Lower lobe of right lung (tissue), 2 donors: Measurements from ENCODE around the gene SPON2. TPM values are rescaled to one million over a fixed set of nuclear protein-coding genes. Genes with fewer than 3 reads are reported as not detected.

Experiments used
- ATAC-seq, 2 donors: fragments of 200-7000 bp; cut with Tn5 transposase; one replicate each; pipeline ENCODE4 v1.9.1; 2020 to 2022; ENCODE audit warnings: mild to moderate bottlenecking in 2 of 2, moderate library complexity in 2 of 2
- DNase-seq: peaks from one replicate; pipeline ENCODE4 v3.0.0-alpha.2; 2020
- H3K27ac ChIP-seq: fragments of 200-600 bp; one replicate; pipeline ENCODE4 v1.8.0; 2022
- H3K27me3 ChIP-seq: fragments of 200-600 bp; one replicate; pipeline ENCODE4 v1.8.0; 2022; ENCODE audit warnings: low read depth
- H3K36me3 ChIP-seq: fragments of 200-600 bp; one replicate; pipeline ENCODE4 v1.8.0; 2022; ENCODE audit warnings: mild to moderate bottlenecking
- H3K4me1 ChIP-seq: fragments of 200-600 bp; one replicate; pipeline ENCODE4 v1.8.0; 2022
- H3K4me3 ChIP-seq: fragments of 200-600 bp; one replicate; pipeline ENCODE4 v1.8.0; 2022; ENCODE audit warnings: mild to moderate bottlenecking
- H3K9me3 ChIP-seq: fragments of 200-600 bp; one replicate; pipeline ENCODE4 v1.8.0; 2022
- CTCF ChIP-seq: fragments of 200-600 bp; IDR thresholded peaks from one replicate; pipeline ENCODE4 v1.8.0; 2022; ENCODE audit warnings: antibody characterized with exemption, mild to moderate bottlenecking
- intact Hi-C: fragments of 100-400 bp; cut with DNase I; formaldehyde crosslinking; loops from one replicate; pipeline ENCODE4 v1.11.0; 2022
- total RNA-seq: library from RNA; stranded (reverse); fragmentation: NEBNext Ultra II Directional; extraction: Animal tissue kit (Norgen Biotek cat#: 25700); gene quantifications from one replicate; pipeline ENCODE4 v1.2.1, GENCODE V29; 2021
- donor health status: DM: no; HTN: yes; CAD: no; lungs with severe emphysema.

SPON2 gene
- total RNA-seq, 1 donor from 2014 or later, result 32.0 TPM

- intact Hi-C loops, result no loop called here
Observed at GRCh38 chr4:1169691-1170096, 2.7 kb downstream of the SPON2 start.

DNA sequence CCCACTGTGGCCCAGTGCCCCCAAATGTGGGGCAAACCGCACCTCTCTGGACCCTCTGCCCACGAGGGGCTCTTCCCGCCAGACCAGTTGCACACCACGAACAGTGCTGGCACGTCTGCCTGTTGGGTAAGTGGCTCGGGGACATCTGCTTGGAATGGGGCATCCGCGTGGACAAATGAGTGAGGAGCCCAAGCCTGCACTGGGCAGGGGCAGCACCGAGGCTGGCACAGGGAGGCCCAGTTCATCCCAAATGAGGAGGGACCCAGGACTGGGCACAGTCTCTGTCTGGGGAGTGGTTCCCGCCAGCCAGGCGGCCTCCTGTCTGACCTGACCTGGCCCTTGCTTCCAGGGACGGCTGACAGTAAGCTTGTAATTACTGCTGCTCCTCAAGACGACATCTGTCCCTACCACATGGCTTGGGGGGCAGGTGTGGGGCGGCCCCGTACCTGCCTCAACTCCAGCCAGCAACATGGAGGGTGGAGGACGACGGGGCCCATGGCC is 3.2 kb downstream of the SPON2 start:
- Histone ChIP-seq H3K4me3 (no peak overlapping the region), H3K27ac (no peak overlapping the region), H3K4me1 (peaks cover 43% of the 10 kb centered on the region), H3K27me3 (peaks cover 43% of the 10 kb centered on the region), H3K36me3 (peaks cover 6% of the 10 kb centered on the region), H3K9me3 (no peaks in the 10 kb centered on the region)
- intact Hi-C loops, result no loop called here
- no peak for TF ChIP-seq CTCF
- ATAC-seq (no peak), DNase-seq (peak; percentile 41)

More at GRCh38 chr4:1169691-1170096, 2.7 kb downstream of the SPON2 start:
- no peak for TF ChIP-seq CTCF
- Histone ChIP-seq H3K27me3 (peaks cover 43% of the 10 kb centered on the region), H3K36me3 (peaks cover 6% of the 10 kb centered on the region), H3K9me3 (no peaks in the 10 kb centered on the region), H3K27ac (no peak overlapping the region), H3K4me1 (peaks cover 43% of the 10 kb centered on the region), H3K4me3 (no peak overlapping the region)
- ATAC-seq (no peak), DNase-seq (peak; percentile 44)

- DNase-seq (peak; percentile 41), ATAC-seq (no peak)
- intact Hi-C loops, result no loop called here
- H3K4me1 ChIP-seq, result peaks cover 43% of the 10 kb centered on the region
- TF ChIP-seq CTCF, result no peak
- H3K9me3 ChIP-seq, result no peaks in the 10 kb centered on the region
- peaks cover 40% of the 10 kb centered on the region for H3K27me3 ChIP-seq
- H3K4me3 ChIP-seq, result peak overlapping the region; percentile 63
- peaks cover 6% of the 10 kb centered on the region for H3K36me3 ChIP-seq
- H3K27ac ChIP-seq, result no peak overlapping the region
Observed at GRCh38 chr4:1168191-1169101, 3.9 kb downstream of the SPON2 start.

- ATAC-seq (peak; percentile 88 to 91), DNase-seq (peak; percentile 93)
- intact Hi-C loops, result no loop called here
- Histone ChIP-seq H3K27me3 (peaks cover 31% of the 10 kb centered on the region), H3K36me3 (peaks cover 6% of the 10 kb centered on the region), H3K27ac (peak overlapping the region; percentile 57), H3K9me3 (no peaks in the 10 kb centered on the region), H3K4me1 (peaks cover 36% of the 10 kb centered on the region), H3K4me3 (peak overlapping the region; percentile 63)
- peak; percentile 95 for TF ChIP-seq CTCF
Observed at GRCh38 chr4:1167244-1167949, 5.0 kb downstream of the SPON2 start.

- intact Hi-C loops, result no loop called here
- DNase-seq (no peak), ATAC-seq (no peak)
- no peaks in the 10 kb centered on the region for H3K9me3 ChIP-seq
- peak overlapping the region; percentile 57 for H3K27ac ChIP-seq
- peaks cover 28% of the 10 kb centered on the region for H3K4me1 ChIP-seq
- H3K4me3 ChIP-seq, result peak overlapping the region; percentile 63
- H3K27me3 ChIP-seq, result peaks cover 24% of the 10 kb centered on the region
- TF ChIP-seq CTCF, result no peak
- peaks cover 6% of the 10 kb centered on the region for H3K36me3 ChIP-seq
Observed at GRCh38 chr4:1166509-1167243, 5.7 kb downstream of the SPON2 start.
